ENCODE results near the gene GLIPR1L2. TPM values are rescaled to one million over a fixed set of nuclear protein-coding genes. Genes with fewer than 3 reads are reported as not detected.
A peak's percentile ranks its signal among the peaks of the same experiment; 100 is the strongest.
"Not testable (repeated sequence)": the region's sequence is repeated elsewhere in the genome, so short reads cannot be mapped to it uniquely, and the experiment has no call there.

GLIPR1L2 gene
- total RNA-seq, 1 donor: 0.43 TPM

DNA sequence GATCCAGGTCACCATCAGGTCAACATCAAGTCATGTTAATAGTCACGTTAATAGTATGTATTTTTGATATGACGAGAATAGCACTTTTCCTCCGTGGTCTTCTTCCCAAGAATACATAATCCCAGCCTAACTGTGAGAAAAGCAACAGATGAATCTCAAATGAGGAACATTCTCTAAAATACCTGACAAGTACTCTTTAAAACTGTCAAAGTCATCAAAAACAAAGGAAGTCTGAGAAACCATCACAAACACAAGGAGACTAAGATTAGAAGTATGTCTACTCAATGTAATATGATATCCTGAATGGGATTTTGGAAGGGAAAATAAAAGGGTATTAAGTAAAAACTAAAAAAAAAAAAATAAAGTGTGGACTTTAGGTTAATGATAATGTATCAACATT lies 52.8 kb downstream of the GLIPR1L2 start:
- TF ChIP-seq, protein P1, sequence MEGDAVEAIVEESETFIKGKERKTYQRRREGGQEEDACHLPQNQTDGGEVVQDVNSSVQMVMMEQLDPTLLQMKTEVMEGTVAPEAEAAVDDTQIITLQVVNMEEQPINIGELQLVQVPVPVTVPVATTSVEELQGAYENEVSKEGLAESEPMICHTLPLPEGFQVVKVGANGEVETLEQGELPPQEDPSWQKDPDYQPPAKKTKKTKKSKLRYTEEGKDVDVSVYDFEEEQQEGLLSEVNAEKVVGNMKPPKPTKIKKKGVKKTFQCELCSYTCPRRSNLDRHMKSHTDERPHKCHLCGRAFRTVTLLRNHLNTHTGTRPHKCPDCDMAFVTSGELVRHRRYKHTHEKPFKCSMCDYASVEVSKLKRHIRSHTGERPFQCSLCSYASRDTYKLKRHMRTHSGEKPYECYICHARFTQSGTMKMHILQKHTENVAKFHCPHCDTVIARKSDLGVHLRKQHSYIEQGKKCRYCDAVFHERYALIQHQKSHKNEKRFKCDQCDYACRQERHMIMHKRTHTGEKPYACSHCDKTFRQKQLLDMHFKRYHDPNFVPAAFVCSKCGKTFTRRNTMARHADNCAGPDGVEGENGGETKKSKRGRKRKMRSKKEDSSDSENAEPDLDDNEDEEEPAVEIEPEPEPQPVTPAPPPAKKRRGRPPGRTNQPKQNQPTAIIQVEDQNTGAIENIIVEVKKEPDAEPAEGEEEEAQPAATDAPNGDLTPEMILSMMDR (IDR thresholded peaks at IDR 0.05; ENCODE audit: insufficient read depth, low read depth, low read length): no peak
- no peak for DNase-seq (ENCODE audit: low read depth)
- H3K4me3 ChIP-seq (ENCODE audit: low read depth, low read length): no peak overlapping the region

DNA sequence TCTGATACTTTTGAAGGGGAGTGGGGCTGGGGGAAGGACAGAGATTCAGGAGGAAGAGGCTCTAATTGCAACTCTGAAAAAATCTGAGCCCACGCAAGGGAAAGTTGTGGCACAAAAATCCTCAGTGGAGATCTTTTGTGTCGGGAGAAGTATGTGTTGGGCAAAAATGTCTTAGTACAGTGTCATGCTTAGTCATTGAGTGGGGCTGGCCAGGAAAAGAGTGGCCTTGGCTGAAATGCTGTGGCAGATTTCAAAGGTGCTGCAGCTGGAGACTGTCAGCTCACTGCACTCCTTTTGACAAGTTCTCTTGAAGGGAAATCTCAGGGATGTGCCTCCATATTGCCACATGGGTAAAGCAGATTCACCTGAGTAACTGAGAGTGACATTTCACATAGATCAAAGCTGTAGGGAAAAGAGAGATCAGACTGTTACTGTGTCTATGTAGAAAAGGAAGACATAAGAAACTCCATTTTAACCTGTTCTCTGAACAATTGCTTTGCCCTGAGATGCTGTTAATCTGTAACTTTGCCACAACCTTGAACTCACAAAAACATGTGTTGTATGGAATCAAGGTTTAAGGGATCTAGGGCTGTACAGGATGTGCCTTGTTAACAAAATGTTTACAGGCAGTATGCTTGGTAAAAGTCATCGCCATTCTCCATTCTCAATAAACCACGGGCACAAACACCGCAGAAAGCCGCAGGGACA lies 53.7 kb downstream of the GLIPR1L2 start:
- TF ChIP-seq, protein P1 (IDR thresholded peaks at IDR 0.05; ENCODE audit: insufficient read depth, low read depth, low read length): no peak
- DNase-seq (ENCODE audit: low read depth): peak; percentile 22
- no peak overlapping the region for H3K4me3 ChIP-seq (ENCODE audit: low read depth, low read length)

DNA sequence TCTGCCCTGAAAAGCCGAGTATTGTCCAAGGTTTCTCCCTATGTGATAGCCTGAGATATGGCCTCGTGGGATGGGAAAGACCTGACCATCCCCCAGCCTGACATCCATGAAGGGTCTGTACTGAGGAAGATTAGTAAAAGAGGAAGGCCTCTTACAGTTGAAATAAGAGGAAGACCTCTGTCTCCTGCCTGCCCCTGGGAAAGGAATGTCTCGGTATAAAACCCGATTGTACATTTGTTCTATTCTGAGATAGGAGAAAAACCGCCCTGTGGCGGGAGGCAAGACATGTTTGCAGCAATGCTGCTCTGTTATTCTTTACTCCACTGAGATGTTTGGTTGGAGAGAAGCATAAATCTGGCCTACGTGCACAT lies 54.2 kb downstream of the GLIPR1L2 start:
- not testable (repeated sequence) for DNase-seq (ENCODE audit: low read depth)

DNA sequence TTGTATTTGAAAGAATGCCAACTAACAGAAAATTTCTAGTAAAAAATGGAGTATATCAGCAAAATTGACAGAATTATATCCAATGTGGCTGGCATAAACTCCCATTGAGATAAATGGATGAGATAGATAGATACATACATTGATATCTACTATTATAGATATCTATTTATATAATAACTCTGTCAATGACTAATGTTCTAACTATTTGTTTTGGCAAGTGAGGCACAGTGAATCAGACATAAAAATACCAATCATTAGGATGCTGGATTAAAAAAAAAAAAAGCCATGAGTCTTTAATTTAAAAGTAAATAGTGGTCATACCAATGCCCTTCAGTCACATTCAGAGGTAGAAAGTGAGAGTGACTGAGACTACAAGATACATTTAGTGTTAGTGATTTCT lies 56.0 kb downstream of the GLIPR1L2 start:
- no peak overlapping the region for H3K4me3 ChIP-seq (ENCODE audit: low read depth, low read length)

More for the DNA sequence above, 54.2 kb downstream of the GLIPR1L2 start:
- H3K4me3 ChIP-seq (ENCODE audit: low read depth, low read length): not testable (repeated sequence)

DNA sequence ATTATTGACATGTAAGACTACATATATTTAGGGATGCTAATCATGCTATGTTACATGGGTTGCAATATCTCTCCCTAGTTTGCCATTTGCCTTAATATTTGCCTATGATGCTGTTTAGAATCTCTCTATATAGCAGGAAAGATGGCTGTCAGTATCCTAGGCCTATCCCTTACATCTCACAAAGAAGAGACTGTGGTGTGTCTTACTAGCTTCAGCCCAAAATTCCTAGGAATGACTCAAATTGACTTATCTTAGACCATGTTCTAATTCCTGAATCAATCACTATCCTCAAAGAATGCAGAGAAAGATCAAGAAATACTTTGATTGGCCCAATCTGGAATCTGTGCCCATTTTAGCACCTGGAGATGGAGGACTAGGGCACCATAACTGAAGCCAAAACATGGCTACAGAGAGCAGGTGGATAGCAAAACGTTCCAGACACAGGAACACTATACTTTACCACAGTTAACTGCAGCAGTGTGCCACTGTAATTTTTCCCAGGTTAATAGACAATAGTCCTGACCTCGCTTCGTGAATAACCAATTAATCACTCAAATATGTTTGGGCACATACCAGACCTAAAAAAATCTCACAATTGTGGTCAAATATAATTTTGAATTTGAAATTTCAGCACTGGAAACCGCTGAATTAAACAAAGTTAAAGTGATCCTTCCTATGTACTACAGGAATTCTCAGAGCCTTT lies 57.0 kb downstream of the GLIPR1L2 start:
- TF ChIP-seq, protein P1 (IDR thresholded peaks at IDR 0.05; ENCODE audit: insufficient read depth, low read depth, low read length): no peak
- DNase-seq (ENCODE audit: low read depth): no peak
- H3K4me3 ChIP-seq (ENCODE audit: low read depth, low read length): no peak overlapping the region

More for the DNA sequence above, 56.0 kb downstream of the GLIPR1L2 start:
- no peak for DNase-seq (ENCODE audit: low read depth)
- TF ChIP-seq, protein P1 (IDR thresholded peaks at IDR 0.05; ENCODE audit: insufficient read depth, low read depth, low read length): no peak

DNA sequence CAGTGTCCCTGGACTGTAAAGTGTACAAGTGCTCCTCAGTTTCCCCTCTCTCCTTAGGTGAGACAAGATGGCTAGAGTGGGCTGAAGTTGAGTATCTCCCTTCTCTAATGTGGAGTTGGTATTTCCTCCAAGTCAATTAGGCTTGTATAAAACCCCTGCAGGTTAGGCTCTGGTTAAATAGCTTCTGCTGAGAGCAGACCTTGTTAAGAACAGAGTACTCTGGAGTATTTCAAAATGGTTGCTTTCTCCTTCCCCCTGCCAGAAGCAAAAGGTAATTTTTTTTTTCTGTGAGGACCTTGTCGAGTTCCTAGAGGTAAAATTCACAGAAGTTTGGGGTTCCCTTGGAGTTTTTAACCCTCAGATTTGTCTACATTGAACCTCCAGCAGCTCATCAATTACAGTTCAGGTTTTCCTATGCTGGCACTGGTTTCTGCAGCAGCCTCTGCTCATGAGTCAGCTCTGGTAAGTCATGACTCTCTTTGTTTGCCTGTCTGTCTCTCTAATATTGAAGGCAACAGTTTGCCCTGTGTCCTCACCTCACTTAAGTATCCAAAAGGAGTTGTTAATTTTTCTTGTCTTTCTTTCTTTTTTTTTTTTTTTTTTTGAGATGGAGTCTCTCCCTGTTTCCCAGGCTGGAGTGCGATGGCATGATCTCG lies 61.9 kb downstream of the GLIPR1L2 start:
- DNase-seq (ENCODE audit: low read depth): peak; percentile 11

More for the DNA sequence above, 61.9 kb downstream of the GLIPR1L2 start:
- H3K4me3 ChIP-seq (ENCODE audit: low read depth, low read length): no peak overlapping the region
- TF ChIP-seq, protein P1 (IDR thresholded peaks at IDR 0.05; ENCODE audit: insufficient read depth, low read depth, low read length): no peak

Data from fibroblast of villous mesenchyme (primary cell).